ENCODE data around the gene ARHGAP19.

DNA sequence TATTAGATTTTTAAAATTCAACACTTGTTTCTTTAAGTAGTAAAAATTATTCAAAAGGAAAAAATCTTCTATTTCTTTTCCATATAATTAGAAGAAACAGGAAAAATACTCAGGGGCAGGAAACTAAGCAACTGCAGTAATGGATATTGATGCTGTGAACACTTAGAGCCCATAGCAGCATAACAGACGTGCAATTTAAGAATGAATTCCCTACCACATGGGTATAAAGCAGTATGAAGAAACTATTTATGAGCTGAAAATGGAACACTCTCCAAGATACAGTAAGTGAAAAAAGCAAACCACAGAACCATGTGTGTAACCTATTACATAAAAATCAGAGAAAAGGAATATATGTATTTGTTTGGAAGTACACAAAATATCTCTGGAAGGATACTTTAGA is 30.8 kb downstream of the ARHGAP19 start:
- TF ChIP-seq, protein P1, sequence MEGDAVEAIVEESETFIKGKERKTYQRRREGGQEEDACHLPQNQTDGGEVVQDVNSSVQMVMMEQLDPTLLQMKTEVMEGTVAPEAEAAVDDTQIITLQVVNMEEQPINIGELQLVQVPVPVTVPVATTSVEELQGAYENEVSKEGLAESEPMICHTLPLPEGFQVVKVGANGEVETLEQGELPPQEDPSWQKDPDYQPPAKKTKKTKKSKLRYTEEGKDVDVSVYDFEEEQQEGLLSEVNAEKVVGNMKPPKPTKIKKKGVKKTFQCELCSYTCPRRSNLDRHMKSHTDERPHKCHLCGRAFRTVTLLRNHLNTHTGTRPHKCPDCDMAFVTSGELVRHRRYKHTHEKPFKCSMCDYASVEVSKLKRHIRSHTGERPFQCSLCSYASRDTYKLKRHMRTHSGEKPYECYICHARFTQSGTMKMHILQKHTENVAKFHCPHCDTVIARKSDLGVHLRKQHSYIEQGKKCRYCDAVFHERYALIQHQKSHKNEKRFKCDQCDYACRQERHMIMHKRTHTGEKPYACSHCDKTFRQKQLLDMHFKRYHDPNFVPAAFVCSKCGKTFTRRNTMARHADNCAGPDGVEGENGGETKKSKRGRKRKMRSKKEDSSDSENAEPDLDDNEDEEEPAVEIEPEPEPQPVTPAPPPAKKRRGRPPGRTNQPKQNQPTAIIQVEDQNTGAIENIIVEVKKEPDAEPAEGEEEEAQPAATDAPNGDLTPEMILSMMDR (IDR thresholded peaks at IDR 0.05; ENCODE audit: borderline replicate concordance, extremely low read depth, low read length, poor library complexity, severe bottlenecking) = no peak
- TF ChIP-seq EZH2 (IDR thresholded peaks at IDR 0.05; ENCODE audit: borderline replicate concordance, low read depth, low read length, severe bottlenecking) = no peak
